HPDE6-E6E7 (cell line): ENCODE measurements around the gene TAF5L.
"Not testable (repeated sequence)": the region's sequence is repeated elsewhere in the genome, so short reads cannot be mapped to it uniquely, and the experiment has no call there.

Experiments used
- DNase-seq: peaks from one replicate; pipeline ENCODE4 v3.0.0; 2011; ENCODE audit warnings: missing footprints; ENCODE audit errors: extremely low spot score

Gene TAF5L

DNA sequence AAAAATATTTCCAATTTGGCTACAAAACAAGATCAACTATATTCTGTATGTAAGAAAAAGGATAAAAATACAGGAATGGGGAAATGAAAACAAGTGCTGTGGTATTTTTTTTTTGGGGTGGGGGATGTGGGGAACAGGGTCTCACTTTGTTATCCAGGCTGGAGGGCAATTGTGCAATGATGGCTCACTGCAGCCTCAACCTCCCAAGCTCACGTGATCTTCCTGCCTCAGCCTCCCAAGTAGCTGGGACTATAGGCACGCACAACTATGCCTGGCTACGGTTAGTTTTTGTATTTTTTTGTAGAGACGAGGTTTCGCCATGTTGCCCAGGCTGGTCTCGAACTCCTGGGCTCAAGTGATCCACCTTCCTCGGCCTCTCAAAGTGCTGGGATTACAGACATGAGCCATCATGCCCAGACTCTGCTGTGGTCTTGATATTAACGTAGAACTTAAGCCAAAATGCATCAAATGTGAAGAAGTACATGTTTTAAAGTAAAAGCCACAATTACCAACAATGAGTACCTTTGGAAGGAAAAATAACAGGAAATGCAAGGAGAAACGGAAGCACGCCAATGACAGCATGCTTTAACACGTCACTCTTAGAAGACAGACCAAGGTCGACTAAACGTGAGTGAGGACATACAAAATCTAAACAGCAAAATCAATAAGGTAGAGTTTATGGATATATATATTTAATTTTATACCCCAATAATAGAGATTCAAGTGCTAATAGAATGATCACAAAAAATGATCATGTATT lies 58.6 kb downstream of the TAF5L start:
- no peak for DNase-seq

GRCh38 chr1:229563701-229564100 lies 62.2 kb downstream of the TAF5L start:
- DNase-seq = no peak

DNA sequence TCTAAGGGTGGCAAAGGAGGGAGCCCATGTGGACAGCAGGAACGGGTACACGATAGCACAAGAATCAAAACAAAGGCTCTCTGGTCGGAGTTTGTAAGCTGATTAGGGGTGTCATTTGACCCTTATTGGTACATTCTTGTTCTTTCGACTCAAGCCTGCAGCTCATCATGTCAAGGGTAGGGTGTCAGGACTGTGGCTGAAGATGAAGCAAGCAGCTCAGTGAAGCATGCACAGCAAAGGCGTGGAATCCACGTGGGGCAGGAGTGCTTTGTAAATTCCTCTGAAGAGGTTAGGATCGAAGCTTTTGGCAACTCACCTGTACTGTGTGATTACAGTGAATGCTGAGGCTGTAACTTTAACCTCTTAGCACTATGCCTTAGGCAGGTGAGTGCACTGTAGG lies 62.7 kb downstream of the TAF5L start:
- DNase-seq = no peak

- DNase-seq = no peak
Observed at GRCh38 chr1:229562686-229563085, 63.2 kb downstream of the TAF5L start.

- no peak for DNase-seq
Observed at GRCh38 chr1:229561141-229561540, 64.8 kb downstream of the TAF5L start.

DNA sequence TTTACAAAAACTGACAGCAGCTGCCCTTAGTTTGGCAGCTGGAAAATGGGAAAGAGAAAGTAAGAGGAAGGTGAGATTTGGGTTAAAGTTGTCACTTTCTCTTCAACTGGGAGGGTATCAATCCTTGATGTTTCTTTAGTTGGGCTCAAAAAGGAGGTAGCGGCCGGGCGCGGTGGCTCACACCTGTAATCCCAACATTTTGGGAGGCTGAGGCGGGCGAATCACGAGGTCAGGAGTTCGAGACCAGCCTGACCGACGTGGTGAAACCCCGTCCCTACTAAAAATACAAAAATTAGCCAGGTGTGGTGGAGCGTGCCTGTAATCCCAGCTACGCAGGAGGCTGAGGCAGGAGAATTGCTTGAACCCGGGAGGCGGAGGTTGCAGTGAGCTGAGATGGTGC lies 65.8 kb downstream of the TAF5L start:
- not testable (repeated sequence) for DNase-seq

- not testable (repeated sequence) for DNase-seq
Observed at GRCh38 chr1:229559336-229559801, 66.6 kb downstream of the TAF5L start.

DNA sequence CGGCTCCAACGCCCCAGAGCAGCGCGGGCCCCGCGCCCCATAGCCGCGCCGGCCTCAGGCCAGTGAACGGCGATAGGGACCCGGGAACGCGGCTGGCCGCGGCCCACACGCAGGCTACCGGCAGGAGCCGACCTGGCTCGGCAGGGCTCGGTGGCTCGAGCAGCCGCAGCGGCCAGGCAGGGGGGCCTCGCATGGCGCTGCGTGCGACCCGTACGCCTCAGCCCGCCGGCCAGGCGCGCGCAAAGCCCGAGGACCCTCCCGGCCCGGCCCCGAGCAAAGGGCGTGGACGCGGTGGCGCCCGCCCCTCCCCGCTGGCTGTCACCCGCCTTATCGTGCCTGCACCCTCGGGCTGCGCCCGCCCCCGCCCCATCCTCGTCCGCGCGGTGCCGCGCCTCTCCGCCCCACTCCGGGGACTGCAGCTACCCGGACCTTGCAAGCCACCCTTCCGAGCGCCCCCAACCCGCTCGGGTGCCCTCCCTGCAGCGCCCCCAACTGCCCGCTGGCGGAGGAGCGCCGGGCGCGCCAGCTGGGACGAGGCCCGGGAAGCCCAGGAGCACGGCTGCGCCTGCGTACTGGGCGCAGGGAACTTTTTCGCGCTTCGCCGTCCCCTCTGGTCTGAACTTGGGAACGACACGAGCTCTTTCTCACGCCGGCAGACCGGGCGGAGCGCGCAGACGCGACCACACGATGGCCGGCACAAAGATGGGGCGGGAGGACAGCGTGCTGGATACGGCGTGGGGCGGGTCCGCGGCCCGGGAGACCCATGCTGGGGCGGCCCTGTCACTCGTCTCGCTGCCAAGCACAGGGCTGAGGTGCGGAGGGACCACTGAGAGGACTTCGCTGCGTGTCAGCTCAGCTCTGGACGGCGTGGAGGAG lies 67.2 kb downstream of the TAF5L start, which contains the start of gene ABCB10:
ABCB10 (minus strand) TSS at position 248 of the 876 bp plus-strand sequence; CDS start at position 193, 55 bp downstream.
- peak; percentile 97 for DNase-seq

DNA sequence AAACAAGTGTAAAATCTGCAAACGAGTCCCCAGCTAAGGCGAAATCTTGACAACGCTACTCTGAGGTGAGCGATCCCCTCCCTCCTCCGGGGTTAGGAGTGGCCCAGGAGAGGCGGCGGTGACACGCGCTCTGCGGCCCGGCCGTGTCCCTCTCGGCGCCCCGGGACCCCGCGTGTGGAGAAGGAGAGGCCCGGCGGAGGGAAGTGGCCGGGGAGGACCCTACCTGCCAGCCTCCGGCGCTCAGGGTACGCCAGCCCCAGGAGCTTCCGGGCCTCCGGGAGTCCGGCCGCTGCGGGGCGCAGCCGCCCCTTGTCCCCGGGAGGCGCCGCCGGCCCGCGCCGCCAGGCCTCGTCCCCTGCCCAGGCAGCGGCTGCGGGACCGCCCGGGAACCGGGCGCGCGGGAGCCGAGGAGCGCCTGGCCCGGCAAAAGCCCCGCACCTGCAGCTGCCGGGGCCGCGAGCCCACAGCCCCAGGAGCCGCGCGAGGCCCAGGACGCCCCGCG lies 68.0 kb downstream of the TAF5L start:
- DNase-seq = peak; percentile 25

DNA sequence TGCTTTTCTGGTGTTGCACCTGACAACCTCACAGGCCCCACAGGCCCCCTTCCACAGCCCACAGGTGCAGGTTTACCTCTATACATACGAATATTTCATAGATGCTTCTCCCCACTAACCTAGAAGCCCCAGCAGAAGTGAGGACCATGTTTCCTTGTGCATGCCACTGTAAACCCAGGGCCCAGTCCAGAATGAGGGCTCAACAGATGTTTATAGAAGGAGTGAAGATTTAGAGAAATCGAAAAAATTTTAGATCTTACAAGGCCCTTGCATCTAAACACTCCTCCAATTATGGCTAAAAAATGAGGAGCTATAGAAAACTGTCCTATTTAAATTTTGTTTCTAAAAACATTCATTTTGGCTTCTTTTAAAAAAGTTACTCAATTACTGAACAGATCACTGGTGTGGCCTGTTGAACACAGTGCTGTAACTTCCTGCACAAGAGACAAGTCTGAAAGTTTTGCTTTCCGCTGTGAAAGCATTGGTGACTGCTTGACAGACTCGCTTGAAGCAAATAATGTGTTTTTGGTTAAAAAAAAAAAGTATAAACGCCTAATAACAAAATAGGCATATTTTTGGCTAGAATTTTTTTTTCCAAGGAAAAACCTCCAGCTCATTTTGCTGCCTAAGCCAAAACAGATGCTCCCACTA lies 68.6 kb downstream of the TAF5L start:
- no peak for DNase-seq

GRCh38 chr1:229554886-229555621 lies 70.9 kb downstream of the TAF5L start:
- DNase-seq = no peak

DNA sequence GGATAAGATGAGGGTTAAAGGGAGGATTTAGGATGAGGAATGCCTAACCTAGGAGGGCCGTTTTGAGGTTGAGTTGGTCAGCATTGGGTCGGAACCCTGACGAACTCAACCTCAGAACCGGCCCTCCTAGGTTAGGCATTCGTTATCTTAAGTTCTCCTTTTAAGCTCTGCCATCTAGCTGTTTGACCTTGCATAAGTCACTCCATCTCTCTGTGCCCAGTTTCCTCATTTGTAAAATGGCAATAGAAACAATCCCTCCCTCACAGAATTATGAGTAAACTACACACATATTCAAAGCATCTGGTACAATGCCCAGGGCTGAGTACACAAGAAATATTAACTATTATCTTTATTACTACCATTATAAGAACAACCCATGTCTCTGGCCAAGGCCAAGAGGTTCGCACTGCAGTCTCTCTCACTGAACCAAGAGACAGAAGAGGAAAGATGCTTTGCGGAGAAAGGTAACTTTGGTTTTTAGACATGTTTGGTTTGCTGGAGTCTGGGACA lies 72.2 kb downstream of the TAF5L start:
- DNase-seq = no peak

DNA sequence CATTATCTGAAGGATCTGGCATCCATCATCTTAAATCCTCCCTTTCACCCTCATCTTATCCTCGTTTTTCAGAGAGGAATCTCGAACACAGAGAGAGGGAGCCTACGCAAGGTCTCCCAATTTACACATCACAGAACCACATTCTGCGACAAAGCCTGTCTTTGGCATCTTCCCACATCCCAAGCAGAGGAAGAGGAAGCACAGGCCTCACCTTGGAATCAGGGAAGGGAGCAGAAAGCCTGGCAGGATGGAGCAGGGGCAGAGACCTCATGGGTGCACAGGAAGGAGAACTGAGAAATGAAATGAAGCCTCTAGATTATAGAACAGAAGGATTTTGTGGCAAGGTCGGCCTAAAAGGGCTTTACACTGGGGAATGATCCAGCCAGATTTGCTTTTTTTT lies 73.2 kb downstream of the TAF5L start:
- no peak for DNase-seq

GRCh38 chr1:229550812-229551567 lies 74.9 kb downstream of the TAF5L start:
- DNase-seq = no peak

DNA sequence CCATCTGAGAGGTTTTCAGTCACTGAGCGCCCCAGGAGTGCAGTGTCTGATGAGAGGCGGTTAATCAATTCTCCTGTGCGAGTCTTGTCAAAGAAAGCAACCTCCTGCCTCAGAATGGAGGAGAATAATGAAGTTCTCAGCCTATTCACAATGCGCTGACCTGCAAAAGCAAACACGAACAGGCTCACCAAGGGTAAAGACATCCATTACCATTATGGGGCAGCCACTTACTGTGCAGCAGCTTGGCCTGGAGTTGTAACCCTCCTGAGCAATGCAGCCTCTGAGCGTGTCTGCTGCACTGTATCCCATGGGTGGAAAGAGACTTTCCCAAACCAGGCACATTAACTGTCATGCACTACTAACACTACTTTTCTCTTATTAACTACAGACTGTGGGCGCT lies 78.4 kb downstream of the TAF5L start:
- DNase-seq = no peak

DNA sequence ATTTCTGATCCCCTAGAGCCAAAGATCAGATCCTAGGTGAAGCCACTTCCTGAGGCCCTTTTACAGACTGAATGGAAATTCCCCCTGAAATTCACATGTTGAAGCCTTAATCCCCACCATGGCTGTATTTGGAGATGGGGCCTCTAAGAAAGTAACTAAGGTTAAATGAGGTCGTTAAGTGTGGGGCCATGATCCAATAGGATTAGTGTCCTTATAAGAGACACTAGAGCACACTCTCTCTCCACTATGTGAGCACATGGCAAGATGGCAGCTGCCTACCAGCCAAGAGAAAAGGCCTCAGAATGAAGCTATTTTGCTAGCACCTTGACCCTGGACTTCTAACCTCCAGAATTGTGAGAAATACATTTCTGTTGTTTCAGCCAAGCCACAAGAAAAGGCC lies 81.3 kb downstream of the TAF5L start:
- DNase-seq = no peak
